DND-41 (cell line): ENCODE data around the gene RGS17.
"Not testable (repeated sequence)": the region's sequence is repeated elsewhere in the genome, so short reads cannot be mapped to it uniquely, and the experiment has no call there.

Experiments
- ATAC-seq: fragments of 200-7000 bp; cut with Tn5 transposase; 3 replicates; pipeline ENCODE4 v1.9.1; 2021; ENCODE audit warnings: low read depth; ENCODE audit not compliant: insufficient read depth
- DNase-seq: peaks from one replicate; pipeline ENCODE4 v3.0.0-alpha.2; 2020
- H2AFZ ChIP-seq: 2 replicates; pipeline ENCODE4 v1.6.0; 2012; ENCODE audit warnings: low read depth, low read length
- H3K27ac ChIP-seq: 2 replicates; pipeline ENCODE4 v1.5.1; 2012; ENCODE audit warnings: low read length, inconsistent platforms
- H3K27me3 ChIP-seq: fragments of 200-600 bp; sonication (generic); 2 replicates; pipeline ENCODE4 v1.6.0; 2012; ENCODE audit warnings: low read length, mild to moderate bottlenecking, inconsistent platforms; ENCODE audit not compliant: insufficient read depth, poor library complexity
- H3K36me3 ChIP-seq: 2 replicates; pipeline ENCODE4 v1.5.1; 2012; ENCODE audit warnings: low read length, inconsistent platforms; ENCODE audit not compliant: insufficient read depth
- H3K4me1 ChIP-seq: 2 replicates; pipeline ENCODE4 v1.5.1; 2012; ENCODE audit warnings: mild to moderate bottlenecking, low read length; ENCODE audit not compliant: insufficient read depth
- H3K4me2 ChIP-seq: 2 replicates; pipeline ENCODE4 v1.6.0; 2012; ENCODE audit warnings: mild to moderate bottlenecking, moderate library complexity, low read length, inconsistent platforms; ENCODE audit not compliant: insufficient read depth
- H3K4me3 ChIP-seq, 2 experiments: fragments of 200-600 bp in 1 of 2; shearing (Covaris generic) in 1 of 2; 2 replicates each; pipeline ENCODE4 v1.5.1; 2012 to 2016; ENCODE audit warnings: inconsistent platforms in 2 of 2, low read length in 2 of 2, mild to moderate bottlenecking in 2 of 2, low read depth in 1 of 2, moderate library complexity in 1 of 2
- H3K79me2 ChIP-seq: 2 replicates; pipeline ENCODE4 v1.6.0; 2012; ENCODE audit warnings: low read length, inconsistent platforms; ENCODE audit not compliant: insufficient read depth
- H3K9ac ChIP-seq: 2 replicates; pipeline ENCODE4 v1.6.0; 2012; ENCODE audit warnings: low read depth, mild to moderate bottlenecking, inconsistent platforms, low read length, moderate library complexity
- H3K9me3 ChIP-seq: 2 replicates; pipeline ENCODE4 v1.5.1; 2012; ENCODE audit warnings: low read length, moderate library complexity, mild to moderate bottlenecking, inconsistent platforms; ENCODE audit not compliant: insufficient read depth, severe bottlenecking
- H4K20me1 ChIP-seq: 2 replicates; pipeline ENCODE4 v1.6.0; 2012; ENCODE audit warnings: low read length; ENCODE audit not compliant: insufficient read depth
- EZH2 ChIP-seq: IDR thresholded peaks from 3 replicates; pipeline ENCODE4 v1.6.1; 2012; ENCODE audit warnings: borderline replicate concordance, low read depth, mild to moderate bottlenecking, moderate library complexity, low read length, inconsistent platforms; ENCODE audit not compliant: severe bottlenecking
- TF ChIP-seq, protein P1 (sequence below): IDR thresholded peaks from 2 replicates; pipeline ENCODE4 v1.5.1; 2012; ENCODE audit warnings: borderline replicate concordance, low read length, moderate library complexity, mild to moderate bottlenecking; ENCODE audit not compliant: poor library complexity, severe bottlenecking; ENCODE audit errors: extremely low read depth

Gene RGS17

DNA sequence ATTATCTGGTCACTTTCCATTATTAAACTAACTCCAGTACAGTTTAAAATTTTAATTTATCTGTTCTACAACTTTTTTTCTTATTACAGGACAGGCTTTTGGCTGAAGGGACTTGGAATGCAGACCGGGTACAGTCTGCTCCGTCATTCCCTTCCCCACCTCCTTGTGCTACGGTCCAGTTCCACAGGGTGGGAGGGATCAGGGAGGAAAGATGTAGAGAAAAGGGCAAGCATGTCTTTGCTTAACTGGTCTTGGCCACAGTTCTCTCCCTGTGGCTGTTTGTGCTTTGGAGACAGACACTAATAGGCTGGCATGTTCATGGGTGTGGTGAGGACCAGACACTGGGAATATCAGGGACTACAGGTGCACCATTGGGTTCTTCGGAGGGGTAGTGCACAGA, 12.1 kb upstream of the RGS17 start:
- no peaks in the 10 kb centered on the region for H3K4me1 ChIP-seq
- no peaks in the 10 kb centered on the region for H3K9me3 ChIP-seq
- no peak overlapping the region for H3K4me2 ChIP-seq
- no peaks in the 10 kb centered on the region for H3K27me3 ChIP-seq
- H3K79me2 ChIP-seq, result no peaks in the 10 kb centered on the region
- DNase-seq, result no peak
- no peaks in the 10 kb centered on the region for H3K36me3 ChIP-seq
- ATAC-seq, result no peak
- H3K4me3 ChIP-seq, result no peak overlapping the region
- H3K9ac ChIP-seq, result no peak overlapping the region
- TF ChIP-seq, protein P1, sequence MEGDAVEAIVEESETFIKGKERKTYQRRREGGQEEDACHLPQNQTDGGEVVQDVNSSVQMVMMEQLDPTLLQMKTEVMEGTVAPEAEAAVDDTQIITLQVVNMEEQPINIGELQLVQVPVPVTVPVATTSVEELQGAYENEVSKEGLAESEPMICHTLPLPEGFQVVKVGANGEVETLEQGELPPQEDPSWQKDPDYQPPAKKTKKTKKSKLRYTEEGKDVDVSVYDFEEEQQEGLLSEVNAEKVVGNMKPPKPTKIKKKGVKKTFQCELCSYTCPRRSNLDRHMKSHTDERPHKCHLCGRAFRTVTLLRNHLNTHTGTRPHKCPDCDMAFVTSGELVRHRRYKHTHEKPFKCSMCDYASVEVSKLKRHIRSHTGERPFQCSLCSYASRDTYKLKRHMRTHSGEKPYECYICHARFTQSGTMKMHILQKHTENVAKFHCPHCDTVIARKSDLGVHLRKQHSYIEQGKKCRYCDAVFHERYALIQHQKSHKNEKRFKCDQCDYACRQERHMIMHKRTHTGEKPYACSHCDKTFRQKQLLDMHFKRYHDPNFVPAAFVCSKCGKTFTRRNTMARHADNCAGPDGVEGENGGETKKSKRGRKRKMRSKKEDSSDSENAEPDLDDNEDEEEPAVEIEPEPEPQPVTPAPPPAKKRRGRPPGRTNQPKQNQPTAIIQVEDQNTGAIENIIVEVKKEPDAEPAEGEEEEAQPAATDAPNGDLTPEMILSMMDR, result no peak
- no peak for TF ChIP-seq EZH2
- no peak overlapping the region for H2AFZ ChIP-seq
- no peaks in the 10 kb centered on the region for H4K20me1 ChIP-seq
- no peak overlapping the region for H3K27ac ChIP-seq

DNA sequence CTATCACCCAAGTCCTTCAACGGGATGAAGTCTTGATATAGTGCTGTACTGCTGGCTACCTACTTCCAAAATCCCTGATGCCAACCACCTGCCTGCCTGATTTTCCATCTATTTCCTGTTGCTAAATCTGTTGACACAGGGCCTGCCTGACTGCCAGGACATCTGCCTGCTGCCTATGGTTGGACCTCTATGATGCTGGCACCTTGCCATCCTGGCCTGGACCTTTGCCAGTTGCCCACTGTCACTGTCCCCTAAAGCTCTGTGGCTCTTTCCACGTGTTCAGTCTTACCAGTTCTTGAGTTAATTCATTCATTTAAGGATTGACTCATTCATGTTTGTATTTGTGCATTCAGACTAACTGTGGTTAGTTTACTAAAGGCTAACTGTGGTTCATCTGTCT, 9.2 kb upstream of the RGS17 start:
- no peak overlapping the region for H2AFZ ChIP-seq
- no peak overlapping the region for H3K9ac ChIP-seq
- ATAC-seq (no peak), DNase-seq (no peak)
- no peaks in the 10 kb centered on the region for H3K36me3 ChIP-seq
- H4K20me1 ChIP-seq, result no peaks in the 10 kb centered on the region
- no peak overlapping the region for H3K4me3 ChIP-seq
- H3K27me3 ChIP-seq, result no peaks in the 10 kb centered on the region
- no peaks in the 10 kb centered on the region for H3K79me2 ChIP-seq
- H3K4me2 ChIP-seq, result no peak overlapping the region
- H3K4me1 ChIP-seq, result no peaks in the 10 kb centered on the region
- TF ChIP-seq, protein P1, result no peak
- TF ChIP-seq EZH2, result no peak
- H3K27ac ChIP-seq, result no peak overlapping the region
- no peaks in the 10 kb centered on the region for H3K9me3 ChIP-seq

DNA sequence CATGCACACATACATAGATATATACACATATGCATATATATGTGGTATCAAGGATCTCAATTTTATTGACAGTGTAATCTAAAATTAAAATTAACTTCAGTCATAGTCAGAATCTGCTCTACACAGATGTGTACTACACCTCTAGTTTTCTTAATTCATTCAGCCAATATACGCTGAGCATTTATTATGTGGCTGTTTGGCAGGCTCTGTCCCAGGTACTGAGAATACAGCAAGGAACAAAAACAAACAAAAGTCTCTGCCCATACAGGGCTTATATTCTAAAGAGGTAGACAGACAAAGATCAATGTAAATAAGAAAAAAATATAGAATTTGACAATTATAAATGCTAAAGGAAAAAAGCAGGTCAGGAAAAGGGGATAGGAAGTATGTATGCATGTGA, 7.8 kb upstream of the RGS17 start:
- H3K4me1 ChIP-seq, result no peaks in the 10 kb centered on the region
- H3K79me2 ChIP-seq, result no peaks in the 10 kb centered on the region
- no peak overlapping the region for H3K4me3 ChIP-seq
- DNase-seq (no peak), ATAC-seq (no peak)
- no peaks in the 10 kb centered on the region for H3K36me3 ChIP-seq
- H3K27ac ChIP-seq, result no peak overlapping the region
- no peaks in the 10 kb centered on the region for H4K20me1 ChIP-seq
- H3K9me3 ChIP-seq, result no peaks in the 10 kb centered on the region
- no peak for TF ChIP-seq EZH2
- TF ChIP-seq, protein P1, result no peak
- H2AFZ ChIP-seq, result no peak overlapping the region
- no peak overlapping the region for H3K9ac ChIP-seq
- no peak overlapping the region for H3K4me2 ChIP-seq
- H3K27me3 ChIP-seq, result no peaks in the 10 kb centered on the region

DNA sequence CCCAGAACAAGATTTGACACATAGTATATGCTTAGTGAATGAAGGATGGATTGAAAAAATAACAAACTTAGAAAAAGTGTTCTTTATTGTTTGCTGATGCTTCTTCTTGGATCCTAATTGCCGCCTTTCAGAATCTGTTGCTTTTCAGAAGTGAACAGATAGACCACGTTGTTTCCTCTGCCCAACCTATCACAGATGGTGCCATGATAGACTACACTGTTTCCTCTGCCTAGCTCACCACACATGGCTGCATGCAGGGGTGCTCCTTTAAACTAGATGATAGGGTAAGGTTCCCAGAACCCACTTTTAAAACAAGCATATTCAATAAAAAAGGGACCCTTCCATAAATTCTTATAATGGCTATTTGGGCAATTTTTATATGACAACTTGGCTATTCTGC, 4.6 kb upstream of the RGS17 start:
- no peaks in the 10 kb centered on the region for H3K9me3 ChIP-seq
- no peak overlapping the region for H2AFZ ChIP-seq
- no peaks in the 10 kb centered on the region for H3K79me2 ChIP-seq
- ATAC-seq (0 out of 3 replicates have a peak, but pooled peaks have one; percentile 37), DNase-seq (no peak)
- H3K27me3 ChIP-seq, result no peaks in the 10 kb centered on the region
- no peak overlapping the region for H3K27ac ChIP-seq
- H3K9ac ChIP-seq, result no peak overlapping the region
- H3K4me2 ChIP-seq, result no peak overlapping the region
- TF ChIP-seq EZH2, result no peak
- TF ChIP-seq, protein P1, result no peak
- H3K4me3 ChIP-seq, result no peak overlapping the region
- H4K20me1 ChIP-seq, result no peaks in the 10 kb centered on the region
- no peaks in the 10 kb centered on the region for H3K36me3 ChIP-seq
- H3K4me1 ChIP-seq, result no peaks in the 10 kb centered on the region

DNA sequence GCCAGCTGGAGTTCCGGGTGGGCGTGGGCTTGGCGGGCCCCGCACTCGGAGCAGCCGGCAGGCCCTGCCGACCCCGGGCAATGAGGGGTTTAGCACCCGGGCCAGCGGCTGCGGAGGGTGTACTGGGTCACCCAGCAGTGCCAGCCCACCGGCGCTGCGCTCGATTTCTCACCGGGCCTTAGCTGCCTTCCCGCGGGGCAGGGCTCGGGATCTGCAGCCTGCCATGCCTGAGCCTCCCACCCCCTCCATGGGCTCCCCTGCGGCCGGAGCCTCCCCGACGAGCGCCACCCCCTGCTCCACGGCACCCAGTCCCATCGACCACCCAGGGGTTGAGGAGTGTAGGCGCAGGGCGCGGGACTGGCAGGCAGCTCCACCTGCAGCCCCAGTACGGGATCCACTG, 2.6 kb upstream of the RGS17 start:
- not testable (repeated sequence) for H3K4me3 ChIP-seq, H3K79me2 ChIP-seq, H3K9ac ChIP-seq, H2AFZ ChIP-seq, H3K4me1 ChIP-seq, H3K4me2 ChIP-seq, H3K27ac ChIP-seq, H3K9me3 ChIP-seq, DNase-seq, H3K36me3 ChIP-seq, ATAC-seq, H4K20me1 ChIP-seq, H3K27me3 ChIP-seq
